Stimulated activated CD4-positive, alpha-beta T cell treated with anti-CD3 and anti-CD28 coated beads, Interleukin-12 subunit alpha, Interleukin-12 subunit beta, amount 100 ng/mL, for 4 hours (primary cell): ENCODE results near the gene SERPINB1.
A peak's percentile ranks its signal among the peaks of the same experiment; 100 is the strongest.
"Not testable (repeated sequence)": the region's sequence is repeated elsewhere in the genome, so short reads cannot be mapped to it uniquely, and the experiment has no call there.

Experiments
- DNase-seq: peaks from one replicate; pipeline ENCODE4 v3.0.0-alpha.2; 2020

SERPINB1 gene

GRCh38 chr6:2865694-2866151 lies 24.1 kb upstream of the SERPINB1 start:
- no peak for DNase-seq

- no peak for DNase-seq
Observed at GRCh38 chr6:2865270-2865669, 23.6 kb upstream of the SERPINB1 start.

- DNase-seq, result no peak
Observed at GRCh38 chr6:2863901-2864300, 22.2 kb upstream of the SERPINB1 start.

DNA sequence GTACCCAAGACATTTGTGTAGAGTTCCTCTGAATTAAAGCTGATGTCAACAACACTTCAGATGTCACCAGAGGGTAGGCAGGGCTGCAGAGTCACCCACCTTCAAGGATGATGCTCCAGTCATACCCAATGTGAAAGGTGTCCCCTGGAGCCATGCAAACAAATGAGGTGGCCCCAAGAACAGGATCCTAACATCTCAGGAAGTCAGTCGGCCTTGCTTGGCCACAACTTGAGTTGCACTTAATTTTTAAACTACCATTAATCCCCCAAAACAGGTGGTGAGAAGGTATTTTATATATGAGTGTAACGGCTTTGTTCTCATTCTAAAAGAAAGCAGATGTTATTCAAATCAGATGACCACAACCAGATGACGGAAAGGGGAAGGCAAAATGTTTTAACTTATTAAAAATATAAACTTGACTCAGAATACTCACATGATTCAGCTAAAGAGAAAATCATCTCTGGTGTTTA lies 21.1 kb upstream of the SERPINB1 start:
- DNase-seq, result no peak

GRCh38 chr6:2861822-2862164 lies 20.1 kb upstream of the SERPINB1 start:
- DNase-seq, result no peak

DNA sequence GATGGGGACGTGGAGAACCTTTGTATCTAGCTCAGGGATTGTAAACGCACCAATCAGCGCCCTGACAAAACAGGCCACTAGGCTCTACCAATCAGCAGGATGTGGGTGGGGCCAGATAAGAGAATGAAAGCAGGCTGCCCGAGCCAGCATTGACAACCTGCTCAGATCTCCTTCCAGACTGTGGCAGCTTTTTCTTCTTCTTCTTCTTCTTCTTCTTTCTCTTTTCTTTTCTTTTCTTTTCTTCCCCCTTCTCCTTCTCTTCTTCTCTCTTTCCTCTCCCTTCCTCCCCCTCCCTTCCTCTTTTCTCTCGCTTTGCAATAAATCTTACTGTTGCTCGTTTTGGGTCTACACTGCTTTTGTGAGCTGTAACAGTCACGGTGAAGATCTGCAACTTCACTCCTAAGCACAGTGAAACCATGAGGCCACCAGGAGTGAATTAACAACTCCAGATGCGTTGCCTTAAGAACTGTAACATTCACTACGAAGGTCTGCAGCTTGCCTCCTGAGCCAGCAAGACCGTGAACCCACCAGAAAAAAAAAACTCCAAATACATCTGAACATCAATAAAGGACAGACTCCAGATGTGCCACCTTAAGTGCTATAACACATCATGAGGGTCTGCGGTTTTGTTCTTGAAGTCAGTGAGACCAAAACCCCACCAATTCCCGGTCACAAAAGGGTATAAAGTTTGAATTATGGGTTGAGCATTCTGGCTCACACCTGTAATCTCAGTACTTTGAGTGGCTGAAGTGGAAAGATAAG lies 19.6 kb upstream of the SERPINB1 start:
- DNase-seq, result no peak

DNA sequence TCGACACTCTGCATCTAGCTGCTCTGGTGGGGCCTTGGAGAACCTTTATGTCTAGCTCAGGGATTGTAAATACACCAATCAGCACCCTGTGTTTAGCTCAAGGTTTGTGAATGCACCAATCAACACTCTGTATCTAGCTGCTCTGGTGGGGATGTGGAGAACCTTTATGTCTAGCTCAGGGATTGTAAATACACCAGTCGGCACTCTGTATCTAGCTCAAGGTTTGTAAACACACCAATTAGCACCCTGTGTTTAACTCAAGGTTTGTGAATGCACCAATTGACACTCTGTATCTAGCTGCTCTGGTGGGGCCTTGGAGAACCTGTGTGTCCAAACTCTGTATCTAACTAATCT lies 19.0 kb upstream of the SERPINB1 start:
- not testable (repeated sequence) for DNase-seq

DNA sequence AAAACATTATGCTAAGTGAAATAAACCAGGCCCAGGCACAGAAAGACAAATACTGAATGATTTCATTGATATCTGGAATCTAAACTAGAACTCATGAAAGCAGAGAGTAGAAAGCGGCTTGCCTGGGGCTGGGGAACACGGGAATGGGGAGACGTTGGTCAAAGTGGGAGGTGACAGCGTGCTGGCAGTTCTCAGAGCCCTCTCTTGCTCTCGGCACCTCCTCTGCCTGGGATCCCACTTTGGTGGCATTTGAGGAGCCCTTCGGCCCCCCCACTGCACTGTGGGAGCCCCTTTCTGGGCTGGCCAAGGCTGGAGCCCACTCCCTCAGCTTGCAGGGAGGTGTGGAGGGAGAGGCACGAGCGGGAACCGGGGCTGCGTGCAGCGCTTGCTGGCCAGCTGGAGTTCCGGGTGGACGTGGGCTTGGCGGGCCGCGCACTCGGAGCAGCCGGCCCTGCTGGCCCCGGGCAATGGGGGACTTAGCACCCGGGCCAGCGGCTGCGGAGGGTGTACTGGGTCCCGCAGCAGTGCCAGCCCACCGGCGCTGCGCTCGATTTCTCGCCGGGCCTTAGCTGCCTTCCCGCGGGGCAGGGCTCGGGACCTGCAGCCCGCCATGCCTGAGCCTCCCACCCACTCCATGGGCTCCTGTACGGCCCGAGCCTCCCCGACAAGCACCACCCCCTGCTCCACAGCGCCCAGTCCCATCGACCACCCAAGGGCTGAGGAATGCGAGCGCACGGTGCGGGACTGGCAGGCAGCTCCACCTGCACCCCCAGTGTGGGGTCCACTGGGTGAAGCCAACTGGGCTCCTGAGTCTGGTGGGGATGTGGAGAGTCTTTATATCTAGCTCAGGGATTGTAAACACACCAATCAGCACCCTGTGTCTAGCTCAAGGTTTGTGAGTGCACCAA lies 18.4 kb upstream of the SERPINB1 start:
- not testable (repeated sequence) for DNase-seq

DNA sequence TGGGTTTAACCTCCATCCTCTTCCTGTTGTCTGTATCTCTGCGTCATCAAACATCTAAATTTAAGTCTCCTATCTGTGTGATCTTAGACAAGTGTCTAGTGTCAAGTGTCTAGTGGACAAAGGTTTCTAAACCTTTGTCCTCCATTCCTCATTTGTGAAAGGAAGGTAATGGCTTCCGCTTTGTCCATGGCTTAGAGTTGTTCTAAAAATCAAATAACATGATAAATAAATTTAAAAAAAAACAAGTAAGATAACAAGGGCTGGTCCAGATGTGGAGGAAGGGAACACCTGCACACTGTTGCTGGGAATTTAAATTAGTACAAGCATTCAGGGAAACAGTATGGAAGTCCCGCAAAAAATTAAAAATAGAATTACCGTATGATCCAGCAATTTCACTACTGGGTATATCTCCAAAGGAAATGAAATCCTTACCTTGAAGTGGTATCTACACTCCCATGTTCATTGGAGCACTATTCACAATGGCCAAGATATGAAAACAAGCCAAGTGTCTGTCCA lies 17.6 kb upstream of the SERPINB1 start:
- DNase-seq, result no peak

GRCh38 chr6:2857580-2858337 lies 16.1 kb upstream of the SERPINB1 start:
- DNase-seq, result peak; percentile 52

DNA sequence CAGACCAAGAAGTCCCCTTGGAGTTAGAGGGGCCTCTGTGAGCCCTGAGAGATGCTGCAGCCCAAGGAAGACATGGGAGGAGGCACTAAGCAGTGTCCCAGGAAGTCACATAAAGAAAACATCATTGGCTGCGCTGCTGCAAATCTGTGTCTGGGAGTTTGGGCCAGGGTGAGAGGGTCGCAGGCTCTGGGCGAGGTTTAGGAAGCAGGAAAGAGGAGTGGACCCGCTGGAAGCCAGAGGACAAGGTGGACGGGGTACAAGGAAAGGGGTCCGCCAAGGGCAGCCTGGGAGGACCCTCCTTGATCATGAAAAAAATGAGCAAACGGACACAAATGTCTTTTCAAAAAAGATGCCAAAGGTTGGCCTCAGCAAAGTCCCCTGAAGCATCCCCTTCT lies 15.5 kb upstream of the SERPINB1 start:
- no peak for DNase-seq

DNA sequence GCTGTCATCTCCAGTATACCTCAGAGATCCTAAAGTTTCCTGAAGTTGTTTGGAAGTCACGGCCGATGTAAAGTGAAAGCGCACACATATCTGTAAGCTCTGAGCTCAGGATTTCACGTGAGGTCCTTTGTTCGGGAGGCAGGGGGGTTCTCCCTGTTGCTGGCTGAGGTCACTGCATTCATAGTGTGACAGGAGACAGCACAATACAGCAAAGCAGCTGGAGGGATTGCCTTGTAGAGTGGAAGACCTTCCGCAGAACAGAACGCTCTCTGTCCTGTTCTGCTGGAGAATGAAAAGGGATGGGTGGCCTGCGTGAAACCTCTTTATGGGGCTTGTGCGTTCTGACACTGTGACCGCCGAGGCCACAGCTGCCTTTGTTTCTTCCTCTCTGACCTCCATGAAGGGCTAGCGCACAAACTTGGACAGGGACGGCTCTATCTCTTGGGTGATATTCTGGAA lies 13.4 kb upstream of the SERPINB1 start:
- DNase-seq, result no peak

GRCh38 chr6:2854396-2854982 lies 12.8 kb upstream of the SERPINB1 start:
- DNase-seq, result no peak

DNA sequence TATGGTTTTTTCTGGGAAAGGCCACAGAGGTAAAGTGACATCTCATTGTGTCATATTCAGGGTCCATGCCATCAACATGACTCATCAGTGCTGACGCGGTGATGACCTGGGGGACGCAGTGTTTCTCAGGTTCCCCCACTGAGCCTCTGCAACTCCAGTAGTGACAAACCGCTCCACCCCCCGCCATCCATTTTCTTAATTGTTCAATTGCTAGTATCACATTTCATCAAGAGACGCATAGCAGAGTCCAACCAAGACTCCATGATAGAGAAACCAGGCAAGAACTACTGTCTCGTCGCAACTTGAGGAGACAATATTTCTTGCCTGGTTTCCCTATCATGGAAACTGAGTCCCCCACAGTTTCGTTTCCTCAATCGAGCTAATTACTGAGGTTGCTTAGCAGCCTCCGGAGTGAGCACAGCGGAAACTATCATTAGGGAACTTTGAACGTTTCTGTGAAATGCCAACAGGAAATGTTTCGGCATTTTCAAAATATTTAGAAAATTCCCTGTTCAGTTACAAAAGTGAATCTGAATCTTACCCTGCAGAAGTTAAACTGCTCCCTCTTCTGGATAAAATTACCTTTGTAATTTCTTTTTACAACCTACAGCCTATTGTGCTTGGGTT lies 12.2 kb upstream of the SERPINB1 start:
- peak; percentile 75 for DNase-seq

GRCh38 chr6:2853378-2853768 lies 11.7 kb upstream of the SERPINB1 start:
- DNase-seq, result not testable (repeated sequence)

- DNase-seq, result no peak
Observed at GRCh38 chr6:2852921-2853322, 11.3 kb upstream of the SERPINB1 start.

- no peak for DNase-seq
Observed at GRCh38 chr6:2852514-2852855, 10.8 kb upstream of the SERPINB1 start.

DNA sequence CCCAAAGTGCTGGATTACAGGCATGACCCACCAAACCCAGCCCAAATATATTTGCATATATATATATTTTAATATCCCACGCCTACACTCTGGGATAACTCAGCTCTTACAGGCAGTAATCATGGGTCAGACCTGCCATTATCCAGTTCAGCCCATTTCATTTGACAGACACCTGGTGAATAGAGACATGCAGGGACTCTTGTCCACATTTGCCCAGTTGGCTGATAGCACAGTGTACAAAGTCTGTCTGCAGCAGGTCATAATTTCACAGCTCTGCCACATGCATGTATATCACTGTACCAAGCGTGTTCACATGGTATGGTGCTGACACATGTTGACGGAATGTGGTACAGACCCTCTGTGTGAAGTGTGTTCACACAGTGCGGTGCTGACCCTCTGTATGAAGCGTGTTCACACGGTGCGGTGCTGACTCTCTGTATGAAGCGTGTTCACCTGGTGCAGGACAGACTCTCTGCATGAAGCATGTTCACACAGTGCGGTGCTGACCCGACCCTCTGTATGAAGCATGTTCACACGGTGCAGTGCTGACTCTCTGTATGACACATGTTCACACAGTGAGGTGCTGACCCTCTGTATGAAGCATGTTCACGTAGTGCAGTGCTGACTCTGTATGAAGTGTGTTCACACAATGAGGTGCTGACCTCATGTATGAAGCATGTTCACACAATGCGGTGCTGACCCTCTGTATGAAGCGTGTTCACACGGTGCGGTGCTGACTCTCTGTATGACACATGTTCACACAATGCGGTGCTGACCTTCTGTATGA lies 10.3 kb upstream of the SERPINB1 start:
- no peak for DNase-seq

DNA sequence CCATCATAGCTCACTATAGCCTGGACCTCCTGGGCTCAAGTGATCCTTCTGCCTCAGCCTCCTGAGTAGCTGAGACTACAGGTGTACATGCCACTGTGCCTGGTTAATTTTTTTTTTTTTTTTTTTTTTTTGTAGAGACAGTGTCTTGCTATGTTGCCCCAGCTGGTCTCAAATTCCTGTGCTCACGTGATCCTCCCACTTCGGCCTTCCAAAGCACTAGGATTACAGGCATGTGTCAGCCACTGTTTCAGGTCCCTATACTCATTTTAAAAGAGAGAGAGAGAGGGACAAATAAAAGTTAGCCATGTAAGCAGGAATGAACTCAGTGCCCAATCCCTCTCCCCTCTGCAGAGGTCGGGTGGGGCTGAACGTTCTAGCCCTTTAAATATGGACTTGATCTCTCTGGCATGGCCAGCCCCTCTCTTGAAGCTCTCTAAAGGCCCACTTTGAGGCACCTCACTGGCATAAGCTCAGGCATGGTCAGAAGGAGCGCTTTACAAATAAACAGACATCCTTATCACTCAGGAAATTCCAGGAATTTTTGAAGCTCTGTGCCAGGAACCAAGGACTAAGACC lies 9.0 kb upstream of the SERPINB1 start:
- no peak for DNase-seq

GRCh38 chr6:2848851-2849250 lies 7.2 kb upstream of the SERPINB1 start:
- DNase-seq, result peak; percentile 53

- DNase-seq, result no peak
Observed at GRCh38 chr6:2845880-2846208, 4.2 kb upstream of the SERPINB1 start.
